T-helper 2 cell (primary cell): Measurements from ENCODE around the gene PPP3R1.

ENCODE experiments used
- DNase-seq, 5 experiments: peaks; one replicate each; pipeline versions ENCODE4 v3.0.0 to v3.0.0-alpha.2; 2012 to 2022

The PPP3R1 gene

DNA sequence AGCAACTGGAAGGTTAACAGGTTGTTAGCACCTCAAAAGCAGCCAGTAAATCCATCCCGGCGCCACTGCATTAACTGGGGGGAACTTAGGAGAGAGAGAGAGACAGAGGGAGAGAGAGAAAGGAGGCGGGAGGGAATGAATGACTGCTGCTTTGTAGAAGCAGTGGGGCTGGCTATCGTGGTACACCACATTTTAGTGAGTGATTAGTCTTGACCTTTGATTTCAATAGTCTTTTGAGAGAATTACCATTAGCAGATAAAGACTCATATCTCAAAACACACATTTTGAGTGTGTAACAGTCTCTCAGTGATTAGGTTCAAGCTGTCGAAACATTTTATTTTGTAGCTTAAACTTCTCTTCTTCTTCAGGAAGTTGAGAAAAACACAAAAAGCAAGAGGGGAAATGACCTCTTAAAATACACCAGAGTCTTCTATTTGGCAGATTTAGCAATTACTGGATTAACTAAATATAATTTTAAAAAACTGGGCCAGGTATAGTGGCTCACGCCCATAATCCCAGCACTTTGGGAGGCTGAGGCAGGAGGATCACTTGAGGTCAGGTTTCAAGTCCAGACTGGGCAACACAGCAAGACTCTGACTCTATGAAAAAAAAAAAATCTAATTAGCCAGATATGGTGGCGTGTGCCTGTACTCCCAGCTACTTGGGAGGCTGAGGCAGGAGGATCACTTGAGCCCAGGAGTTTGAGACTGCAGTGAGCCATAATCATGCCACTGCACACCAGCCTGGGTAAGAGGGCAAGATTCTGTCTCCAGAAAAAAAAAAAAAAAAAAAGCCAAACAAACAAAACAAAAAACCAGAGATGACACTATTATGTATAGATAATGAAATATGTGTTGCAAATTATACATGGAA is 116.6 kb downstream of the PPP3R1 start:
- no peak for DNase-seq

DNA sequence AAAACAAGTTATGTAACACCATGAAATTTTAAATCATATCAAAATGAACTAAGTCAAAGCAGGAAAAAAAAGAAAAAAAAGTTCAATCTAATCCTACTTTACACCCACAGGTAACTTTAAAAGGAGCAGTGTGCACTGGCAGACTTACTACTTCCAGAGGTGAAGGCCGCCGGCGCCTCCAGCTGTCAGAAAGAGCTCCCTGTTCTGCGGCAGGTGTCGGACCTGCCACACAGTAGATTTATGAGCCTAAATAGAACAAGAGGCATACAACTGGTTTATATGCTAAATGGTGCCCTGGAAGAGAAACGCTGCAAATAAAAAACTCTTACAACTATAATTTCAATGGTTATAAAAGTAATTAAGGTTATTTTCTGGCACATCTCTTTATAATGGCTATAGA is 117.8 kb downstream of the PPP3R1 start:
- no peak for DNase-seq

DNA sequence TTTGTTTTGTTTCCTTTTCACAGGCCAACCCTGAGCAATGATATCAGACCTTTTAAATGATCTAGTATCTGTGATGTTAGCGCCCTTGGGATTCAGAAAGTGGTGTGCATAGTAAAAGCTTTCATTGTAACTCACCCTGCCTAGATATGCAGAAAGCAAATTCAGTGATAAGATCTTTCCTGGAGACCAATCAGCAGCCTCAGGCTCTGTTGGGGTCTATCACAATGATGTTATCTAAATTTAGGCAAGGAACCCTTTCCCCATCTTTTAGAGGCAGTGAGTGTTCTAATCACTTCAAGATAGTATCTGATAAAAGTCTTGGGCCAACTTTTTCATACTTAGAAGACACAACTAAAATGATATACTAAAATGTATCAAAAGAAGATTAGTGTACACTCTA is 118.2 kb downstream of the PPP3R1 start:
- DNase-seq = no peak
